WTC11 (cell line): ENCODE data around the gene CCDC12. TPM values are rescaled to one million over a fixed set of nuclear protein-coding genes. Genes with fewer than 3 reads are reported as not detected.

ENCODE experiments used
- ATAC-seq: fragments of 200-7000 bp; cut with Tn5 transposase; 2 replicates; pipeline ENCODE4 v1.10.0; 2021; ENCODE audit warnings: mild to moderate bottlenecking, moderate library complexity
- CTCF ChIA-PET: fragments of 300-600 bp; sonication (Branson Sonifier 250); formaldehyde crosslinking; loops from one replicate; lab custom pipeline; 2021; ENCODE audit warnings: antibody characterized with exemption; lab: Charles Lee
- POLR2A ChIA-PET: fragments of 350-600 bp; sonication (Branson Sonifier 250); formaldehyde crosslinking; loops from one replicate; lab custom pipeline; 2021; ENCODE audit warnings: antibody characterized with exemption; lab: Charles Lee
- DNase-seq: peaks from one replicate; pipeline ENCODE4 v3.0.0; 2021; ENCODE audit warnings: low spot score
- H3K27ac Mint-ChIP-seq: 2 replicates; pipeline ENCODE4 v1.8.0; 2021; ENCODE audit warnings: mixed read lengths
- H3K27me3 Mint-ChIP-seq: 2 replicates; pipeline ENCODE4 v1.8.0; 2021; ENCODE audit warnings: low read depth, mild to moderate bottlenecking, moderate library complexity, mixed read lengths
- H3K36me3 Mint-ChIP-seq: 2 replicates; pipeline ENCODE4 v1.8.0; 2021; ENCODE audit warnings: mixed read lengths
- H3K4me1 Mint-ChIP-seq: 2 replicates; pipeline ENCODE4 v1.8.0; 2022; ENCODE audit warnings: mixed read lengths
- H3K4me3 Mint-ChIP-seq: 2 replicates; pipeline ENCODE4 v1.8.0; 2021; ENCODE audit warnings: mild to moderate bottlenecking, moderate library complexity, mixed read lengths
- H3K9me3 Mint-ChIP-seq: 2 replicates; pipeline ENCODE4 v1.8.0; 2021; ENCODE audit warnings: mixed read lengths
- AFF4 ChIP-seq: sonication (generic); formaldehyde crosslinking; IDR thresholded peaks from 2 replicates; pipeline ENCODE4 v1.8.1; 2023; ENCODE audit warnings: mild to moderate bottlenecking, missing genetic modification reagents, borderline replicate concordance
- CREM ChIP-seq: sonication (generic); formaldehyde crosslinking; IDR thresholded peaks from 2 replicates; pipeline ENCODE4 v1.8.1; 2022; ENCODE audit warnings: mild to moderate bottlenecking, missing genetic modification reagents, moderate library complexity
- CTCF ChIP-seq: fragments of 200-600 bp; IDR thresholded peaks from 2 replicates; pipeline ENCODE4 v1.8.0; 2022; ENCODE audit warnings: antibody characterized with exemption
- ETV6 ChIP-seq: sonication (generic); formaldehyde crosslinking; IDR thresholded peaks from 2 replicates; pipeline ENCODE4 v1.8.1; 2022; ENCODE audit warnings: mild to moderate bottlenecking, missing genetic modification reagents
- FOXK1 ChIP-seq: sonication (generic); formaldehyde crosslinking; IDR thresholded peaks from 2 replicates; pipeline ENCODE4 v1.8.0; 2022; ENCODE audit warnings: mild to moderate bottlenecking, moderate library complexity, missing genetic modification reagents
- HMGXB4 ChIP-seq: sonication (generic); formaldehyde crosslinking; IDR thresholded peaks from 2 replicates; pipeline ENCODE4 v1.8.1; 2023; ENCODE audit warnings: mild to moderate bottlenecking, moderate library complexity, missing genetic modification reagents
- IRF2 ChIP-seq: sonication (generic); formaldehyde crosslinking; IDR thresholded peaks from 2 replicates; pipeline ENCODE4 v1.8.0; 2022; ENCODE audit warnings: low read depth, missing genetic modification reagents, borderline replicate concordance
- JAZF1 ChIP-seq: fragments of 250-450 bp; sonication (Bioruptor Pico); IDR thresholded peaks from 2 replicates; pipeline ENCODE4 v1.9.0; 2021; ENCODE audit warnings: moderate library complexity, mild to moderate bottlenecking, inconsistent platforms
- KAT7 ChIP-seq: sonication (generic); formaldehyde crosslinking; IDR thresholded peaks from 2 replicates; pipeline ENCODE4 v1.8.1; 2023; ENCODE audit warnings: missing genetic modification reagents, mild to moderate bottlenecking, borderline replicate concordance
- MLX ChIP-seq: sonication (generic); formaldehyde crosslinking; IDR thresholded peaks from 2 replicates; pipeline ENCODE4 v1.8.1; 2023; ENCODE audit warnings: mild to moderate bottlenecking, missing genetic modification reagents, moderate library complexity
- NR2C2 ChIP-seq: sonication (generic); formaldehyde crosslinking; IDR thresholded peaks from 2 replicates; pipeline ENCODE4 v1.8.0; 2022; ENCODE audit warnings: mild to moderate bottlenecking, missing genetic modification reagents
- PRDM15 ChIP-seq: sonication (generic); formaldehyde crosslinking; IDR thresholded peaks from 2 replicates; pipeline ENCODE4 v1.8.0; 2022; ENCODE audit warnings: missing genetic modification reagents
- RORB ChIP-seq: fragments of 250-450 bp; sonication (Bioruptor Pico); IDR thresholded peaks from 2 replicates; pipeline ENCODE4 v1.9.0; 2021; ENCODE audit warnings: mild to moderate bottlenecking
- SMAD4 ChIP-seq: sonication (generic); formaldehyde crosslinking; IDR thresholded peaks from 2 replicates; pipeline ENCODE4 v1.8.0; 2022; ENCODE audit warnings: mild to moderate bottlenecking, missing genetic modification reagents
- SOX15 ChIP-seq: fragments of 250-450 bp; sonication (Bioruptor Pico); IDR thresholded peaks from 2 replicates; pipeline ENCODE4 v1.9.0; 2021; ENCODE audit warnings: mild to moderate bottlenecking
- TCF7 ChIP-seq: sonication (generic); formaldehyde crosslinking; IDR thresholded peaks from 2 replicates; pipeline ENCODE4 v1.8.0; 2022; ENCODE audit warnings: mild to moderate bottlenecking, low read depth, missing genetic modification reagents, moderate library complexity
- TEAD1 ChIP-seq: sonication (generic); formaldehyde crosslinking; IDR thresholded peaks from 2 replicates; pipeline ENCODE4 v1.8.0; 2022; ENCODE audit warnings: mild to moderate bottlenecking, missing genetic modification reagents
- TEAD4 ChIP-seq: sonication (generic); formaldehyde crosslinking; IDR thresholded peaks from 2 replicates; pipeline ENCODE4 v1.8.0; 2022; ENCODE audit warnings: mild to moderate bottlenecking, missing genetic modification reagents
- ZNF317 ChIP-seq: sonication (generic); formaldehyde crosslinking; IDR thresholded peaks from 2 replicates; pipeline ENCODE4 v1.8.1; 2023; ENCODE audit warnings: low read depth, mild to moderate bottlenecking, moderate library complexity, missing genetic modification reagents, borderline replicate concordance
- ZNF423 ChIP-seq: fragments of 250-450 bp; sonication (Bioruptor Pico); IDR thresholded peaks from 2 replicates; pipeline ENCODE4 v2.1.2; 2022; ENCODE audit warnings: mild to moderate bottlenecking, moderate library complexity
- total RNA-seq: library from RNA; stranded (reverse); gene quantifications from 3 replicates; pipeline ENCODE4 v1.2.3, GENCODE V29; 2021
- TF ChIP-seq, protein P1 (sequence below): sonication (generic); formaldehyde crosslinking; IDR thresholded peaks from 2 replicates; pipeline ENCODE4 v1.8.0; 2022; ENCODE audit warnings: mild to moderate bottlenecking, missing genetic modification reagents
- TF ChIP-seq, protein P2 (sequence below): sonication (generic); formaldehyde crosslinking; IDR thresholded peaks from 2 replicates; pipeline ENCODE4 v1.8.1; 2023; ENCODE audit warnings: mild to moderate bottlenecking, missing genetic modification reagents, moderate library complexity

Gene CCDC12
- total RNA-seq, 1 experiment from 2014 or later = 59.1 TPM

- peak overlapping the region; percentile 74; the same call in 1 of the 2 replicates for H3K27ac Mint-ChIP-seq
- POLR2A ChIA-PET = no interaction called here
- peaks cover 4% of the 10 kb centered on the region for H3K36me3 Mint-ChIP-seq
- ATAC-seq = no peak
- CTCF ChIA-PET = interaction anchor here (1.6 kb wide), 1 partner anchor 67 kb away, joined by 4 read pairs; no protein-coding TSS in a partner anchor
- no peaks in the 10 kb centered on the region for H3K9me3 Mint-ChIP-seq
- H3K4me3 Mint-ChIP-seq = no peak overlapping the region
- no peak for DNase-seq
- H3K4me1 Mint-ChIP-seq = peaks cover 31% of the 10 kb centered on the region
- no peaks in the 10 kb centered on the region for H3K27me3 Mint-ChIP-seq
- TF ChIP-seq NR2C2 (no peak), CTCF (no peak), TCF7 (no peak), HMGXB4 (no peak), ZNF423 (CRISPR knock-in tag) (no peak), ZNF317 (CRISPR knock-in tag) (no peak), AFF4 (no peak), TEAD1 (CRISPR knock-in tag) (no peak), IRF2 (no peak), ETV6 (CRISPR knock-in tag) (no peak), MLX (no peak), JAZF1 (CRISPR knock-in tag) (no peak), CREM (CRISPR knock-in tag) (no peak)
Measured at GRCh38 chr3:46931631-46932331, 44.8 kb downstream of the CCDC12 start.

DNA sequence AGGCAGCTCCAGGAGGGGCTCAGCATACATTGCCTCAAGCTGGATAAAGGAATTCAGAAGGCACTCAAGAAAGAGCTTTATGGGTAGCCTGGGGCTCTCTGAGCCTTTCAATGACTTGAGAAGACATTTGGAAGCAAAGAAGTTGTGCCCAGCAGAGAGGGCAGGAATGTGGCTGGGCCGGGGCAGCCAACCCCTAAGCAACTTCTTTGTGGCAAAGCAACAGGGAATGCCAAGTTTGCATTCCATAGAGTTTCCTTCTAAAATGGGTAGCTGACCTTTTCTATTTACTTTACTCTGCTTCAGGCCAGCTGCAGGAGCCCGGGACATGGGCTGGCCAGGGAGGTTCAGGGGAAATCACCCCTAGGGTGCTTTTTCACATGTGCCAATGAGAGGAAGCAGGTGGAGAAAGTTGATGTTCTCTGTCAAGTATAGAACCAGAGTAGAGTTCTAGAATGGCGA, 45.6 kb downstream of the CCDC12 start:
- CTCF ChIA-PET = interaction anchor here (1.0 to 1.6 kb wide), 4 partner anchors 21 to 72 kb away, joined by 3 to 4 read pairs (median 3); no protein-coding TSS in a partner anchor
- Mint-ChIP-seq H3K4me1 (peaks cover 24% of the 10 kb centered on the region), H3K4me3 (no peak overlapping the region), H3K36me3 (peaks cover 4% of the 10 kb centered on the region), H3K9me3 (no peaks in the 10 kb centered on the region), H3K27ac (peak overlapping the region; percentile 72), H3K27me3 (no peaks in the 10 kb centered on the region)
- DNase-seq = no peak
- POLR2A ChIA-PET = no interaction called here
- no peak for ATAC-seq
- TF ChIP-seq JAZF1 (CRISPR knock-in tag) = no peak
- TF ChIP-seq SMAD4 = no peak
- no peak for TF ChIP-seq KAT7 (CRISPR knock-in tag)
- no peak for TF ChIP-seq TEAD4 (CRISPR knock-in tag)
- no peak for TF ChIP-seq PRDM15 (CRISPR knock-in tag)
- TF ChIP-seq, protein P1, sequence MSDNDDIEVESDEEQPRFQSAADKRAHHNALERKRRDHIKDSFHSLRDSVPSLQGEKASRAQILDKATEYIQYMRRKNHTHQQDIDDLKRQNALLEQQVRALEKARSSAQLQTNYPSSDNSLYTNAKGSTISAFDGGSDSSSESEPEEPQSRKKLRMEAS (CRISPR knock-in tag) = no peak
- no peak for TF ChIP-seq SOX15 (CRISPR knock-in tag)
- no peak for TF ChIP-seq CREM (CRISPR knock-in tag)
- TF ChIP-seq RORB = no peak
- TF ChIP-seq FOXK1 (CRISPR knock-in tag) = no peak
- TF ChIP-seq, protein P2, sequence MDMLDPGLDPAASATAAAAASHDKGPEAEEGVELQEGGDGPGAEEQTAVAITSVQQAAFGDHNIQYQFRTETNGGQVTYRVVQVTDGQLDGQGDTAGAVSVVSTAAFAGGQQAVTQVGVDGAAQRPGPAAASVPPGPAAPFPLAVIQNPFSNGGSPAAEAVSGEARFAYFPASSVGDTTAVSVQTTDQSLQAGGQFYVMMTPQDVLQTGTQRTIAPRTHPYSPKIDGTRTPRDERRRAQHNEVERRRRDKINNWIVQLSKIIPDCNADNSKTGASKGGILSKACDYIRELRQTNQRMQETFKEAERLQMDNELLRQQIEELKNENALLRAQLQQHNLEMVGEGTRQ (CRISPR knock-in tag) = no peak
